GM12878 (cell line): ENCODE results near the gene WDR59. TPM values are rescaled to one million over a fixed set of nuclear protein-coding genes. Genes with fewer than 3 reads are reported as not detected.

ENCODE experiments used
- ATAC-seq: fragments of 200-7000 bp; cut with Tn5 transposase; 3 replicates; pipeline ENCODE4 v1.9.1; 2020; ENCODE audit warnings: mild to moderate bottlenecking, moderate library complexity
- BruUV-seq: library from RNA; stranded (reverse); fragments of 400-500 nt; replicated peaks from 2 replicates; lab custom pipeline; 2021; lab: Mats Ljungman, UMichigan
- CTCF ChIA-PET: fragments of 300-600 bp; sonication (Branson Sonifier 250); formaldehyde crosslinking; extraction: SDS; loops from one replicate; lab custom pipeline; 2021; ENCODE audit warnings: inconsistent platforms; lab: Yijun Ruan, JAX
- POLR2A ChIA-PET: fragments of 350-600 bp; formaldehyde crosslinking; extraction: SDS; loops from one replicate; lab custom pipeline; 2021; ENCODE audit warnings: inconsistent platforms; lab: Charles Lee
- RAD21 ChIA-PET: fragments of 300-600 bp; sonication (Branson Sonifier 250); formaldehyde crosslinking; loops from one replicate; lab custom pipeline; 2023; ENCODE audit warnings: antibody characterized with exemption; ENCODE audit not compliant: unreplicated experiment; lab: Charles Lee
- SMC1A ChIA-PET: fragments of 300-600 bp; sonication (Branson Sonifier 250); formaldehyde crosslinking; loops from one replicate; lab custom pipeline; 2023; ENCODE audit not compliant: unreplicated experiment, uncharacterized antibody; lab: Charles Lee
- DNase-seq: peaks from one replicate; pipeline ENCODE4 v3.0.0-alpha.2; 2011; ENCODE audit warnings: low read depth, low spot score
- FAIRE-seq: peaks from 3 replicates; lab custom pipeline; 2011; peaks lifted over from hg19 to GRCh38; lab: Jason Lieb, UNC
- H2AFZ ChIP-seq: 2 replicates; pipeline ENCODE4 v1.6.0; 2011; ENCODE audit warnings: low read depth, low read length, control low read depth; ENCODE audit not compliant: control insufficient read depth
- H3K27ac ChIP-seq: 2 replicates; pipeline ENCODE4 v1.5.1; 2011; ENCODE audit warnings: control low read depth; ENCODE audit not compliant: control insufficient read depth, insufficient read depth
- H3K27me3 ChIP-seq, 2 experiments: replicated peaks in 1 of 2; 2 replicates each; pipeline versions ENCODE4 v1.6.0 to v1.6.1; 2011; ENCODE audit warnings: low read length in 1 of 2; ENCODE audit not compliant: control insufficient read depth in 2 of 2, insufficient read depth in 2 of 2
- H3K36me3 ChIP-seq, 2 experiments: 2 replicates each; pipeline ENCODE4 v1.5.1; 2011; ENCODE audit warnings: low read length in 1 of 2; ENCODE audit not compliant: control insufficient read depth in 2 of 2, insufficient read depth in 2 of 2
- H3K4me1 ChIP-seq: 2 replicates; pipeline ENCODE4 v1.6.1; 2011; ENCODE audit warnings: mild to moderate bottlenecking, low read length, moderate library complexity, mixed read lengths; ENCODE audit not compliant: control insufficient read depth, insufficient read depth
- H3K4me2 ChIP-seq: 2 replicates; pipeline ENCODE4 v1.6.0; 2011; ENCODE audit warnings: control low read depth; ENCODE audit not compliant: control insufficient read depth, insufficient read depth
- H3K4me3 ChIP-seq: fragments of 200-600 bp; sonication (generic); 2 replicates; pipeline ENCODE4 v1.5.1; 2016
- H3K79me2 ChIP-seq: 2 replicates; pipeline ENCODE4 v1.6.0; 2011; ENCODE audit warnings: low read length; ENCODE audit not compliant: control insufficient read depth, insufficient read depth
- H3K9ac ChIP-seq: 2 replicates; pipeline ENCODE4 v1.8.0; 2011; ENCODE audit warnings: low read length, control low read depth, mixed read lengths; ENCODE audit not compliant: control insufficient read depth, insufficient read depth
- H3K9me3 ChIP-seq: replicated peaks from 3 replicates; pipeline ENCODE4 v1.5.1; 2011; ENCODE audit warnings: mild to moderate bottlenecking, low read length; ENCODE audit not compliant: control insufficient read depth, insufficient read depth
- H4K20me1 ChIP-seq: 2 replicates; pipeline ENCODE4 v1.6.0; 2011; ENCODE audit not compliant: control insufficient read depth, insufficient read depth
- CEBPB ChIP-seq, 2 experiments: fragments of 150-350 bp in 1 of 2; IDR thresholded peaks; 2 replicates each; pipeline ENCODE4 v1.6.1; 2012 to 2014; ENCODE audit warnings: low read depth in 2 of 2, low read length in 2 of 2, borderline replicate concordance in 1 of 2, inconsistent platforms in 1 of 2
- KLF5 ChIP-seq: fragments of 450-650 bp; IDR thresholded peaks from 2 replicates; pipeline ENCODE4 v1.6.1; 2014; ENCODE audit warnings: mild to moderate bottlenecking; ENCODE audit not compliant: partially characterized antibody
- NFYA ChIP-seq: IDR thresholded peaks from 2 replicates; pipeline ENCODE4 v1.6.1; 2011; ENCODE audit warnings: low read depth, mild to moderate bottlenecking, low read length, improper control_type of control experiment, borderline replicate concordance
- SMAD1 ChIP-seq: fragments of 450-650 bp; IDR thresholded peaks from 2 replicates; pipeline ENCODE4 v1.6.1; 2018; ENCODE audit warnings: mild to moderate bottlenecking, low read depth; ENCODE audit not compliant: partially characterized antibody
- SRF ChIP-seq, 2 experiments: IDR thresholded peaks; 2 replicates each; pipeline ENCODE4 v1.6.1; 2011; ENCODE audit warnings: low read depth in 2 of 2, low read length in 2 of 2, mild to moderate bottlenecking in 1 of 2, moderate library complexity in 1 of 2
- SUZ12 ChIP-seq: fragments of 200-600 bp; sonication (generic); IDR thresholded peaks from one replicate; pipeline ENCODE4 v1.6.1; 2018; ENCODE audit warnings: antibody characterized with exemption, mild to moderate bottlenecking; ENCODE audit not compliant: unreplicated experiment
- WGBS: methylation state at CpG from one replicate; pipeline ENCODE4 v1.1.6; 2016; ENCODE audit warnings: low lambda C conversion rate; ENCODE audit not compliant: insufficient replicate concordance, insufficient coverage; ENCODE audit errors: missing lambda C conversion rate; 5-methylcytosine and 5-hydroxymethylcytosine counted together
- in situ Hi-C: fragments of 300-500 bp; cut with MboI; formaldehyde crosslinking; loops from 9 replicates; pipeline ENCODE4 v1.14.3; 2018; ENCODE audit warnings: mixed read lengths
- intact Hi-C: fragments of 100-400 bp; cut with micrococcal nuclease; formaldehyde crosslinking; loops from one replicate; pipeline ENCODE4 v1.14.2; 2022; ENCODE audit not compliant: unreplicated experiment
- polyA plus RNA-seq, 11 experiments: library from polyadenylated mRNA; depleted of rRNA in 4 of 11; unstranded in 6 of 11; stranded (reverse) in 5 of 11; fragments of >200 nt; fragmentation: Nextera tagmentation in 4 of 11; fragmentation: Illumina TruSeq in 1 of 11; extraction: Ambion mirVana in 4 of 11; extraction: Trizol in 1 of 11; gene quantifications; 1 replicate in 1 of 11; 2 replicates in 10 of 11; pipeline versions ENCODE4 v1.2.1 to v1.2.3, GENCODE V29; 2011 to 2016; ENCODE audit warnings: inconsistent platforms in 2 of 11, missing spikeins in 2 of 11, low read depth in 1 of 11
- total RNA-seq, 4 experiments: library from RNA; depleted of rRNA in 3 of 4; stranded (reverse); fragments of >200 nt in 3 of 4; fragmentation: Illumina TruSeq in 1 of 4; extraction: Trizol in 1 of 4; gene quantifications; 2 replicates each; pipeline versions ENCODE4 v1.2.1 to v1.2.3, GENCODE V29; 2013 to 2021
- TF ChIP-seq, protein P1 (sequence below), 3 experiments: IDR thresholded peaks in 2 of 3; conservative IDR thresholded peaks in 1 of 3; 2 replicates each; pipeline ENCODE4 v1.5.1; 2011; ENCODE audit warnings: low read depth in 3 of 3, low read length in 3 of 3, mild to moderate bottlenecking in 3 of 3, control low read depth in 2 of 3, moderate library complexity in 2 of 3, inconsistent platforms in 1 of 3, mixed read lengths in 1 of 3; ENCODE audit not compliant: control insufficient read depth in 2 of 3, insufficient read depth in 1 of 3; ENCODE audit errors: extremely low read depth in 1 of 3
- TF ChIP-seq, protein P2 (sequence below): IDR thresholded peaks from 2 replicates; pipeline ENCODE4 v1.6.1; 2012; ENCODE audit warnings: improper control_type of control experiment, low read depth, low read length; ENCODE audit not compliant: insufficient replicate concordance

WDR59 gene
- total and polyA plus RNA-seq, 10 of the 15 experiments (the other 5 are each of a cell fraction or from before 2014, with no cell fraction given), result 9.7 to 78.4 (median 24.5) TPM

DNA sequence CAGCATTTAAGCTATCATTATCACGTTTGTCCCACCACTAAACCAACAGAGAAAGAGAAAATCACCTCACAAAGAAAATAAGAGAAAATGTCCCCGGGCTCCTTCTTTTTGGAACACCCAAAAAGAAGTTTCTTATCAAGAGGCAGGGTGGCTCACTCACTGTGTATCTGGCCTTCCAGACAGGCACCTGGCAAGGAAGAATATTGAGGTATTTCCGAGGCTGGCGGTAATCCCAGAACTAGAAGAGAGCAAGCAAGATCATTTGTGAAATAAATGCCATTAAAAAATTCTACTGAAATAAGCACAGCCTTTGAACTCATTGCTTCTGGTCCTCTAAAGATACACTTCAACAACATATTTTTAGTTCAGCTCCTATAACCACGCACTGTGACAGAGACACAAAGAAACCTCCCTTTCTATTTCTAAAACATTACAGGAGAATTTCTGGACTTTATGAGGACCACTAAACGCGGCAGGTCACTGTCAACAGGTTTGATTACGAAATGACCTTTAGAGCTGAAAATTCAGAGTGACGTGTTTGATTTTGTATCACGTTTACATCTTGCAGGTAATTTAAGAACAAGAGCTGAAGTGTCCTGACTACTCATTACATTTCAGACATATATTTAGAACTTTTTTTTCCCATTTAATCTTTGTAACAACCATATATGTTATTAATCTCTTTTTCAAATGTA, 61.0 kb downstream of the WDR59 start:
- no peaks in the 10 kb centered on the region for H3K9me3 ChIP-seq
- no peaks in the 10 kb centered on the region for H3K79me2 ChIP-seq
- intact Hi-C loops, result no loop called here
- TF ChIP-seq KLF5, result no peak
- no peak for TF ChIP-seq SMAD1
- TF ChIP-seq CEBPB (IDR thresholded peaks at IDR 0.05; ENCODE audit: borderline replicate concordance in 1 of 2, low read depth in 2 of 2, low read length in 2 of 2), result no peak
- TF ChIP-seq SRF (IDR thresholded peaks at IDR 0.05; ENCODE audit: low read depth in 2 of 2, low read length in 2 of 2), result no peak
- TF ChIP-seq, protein P1, sequence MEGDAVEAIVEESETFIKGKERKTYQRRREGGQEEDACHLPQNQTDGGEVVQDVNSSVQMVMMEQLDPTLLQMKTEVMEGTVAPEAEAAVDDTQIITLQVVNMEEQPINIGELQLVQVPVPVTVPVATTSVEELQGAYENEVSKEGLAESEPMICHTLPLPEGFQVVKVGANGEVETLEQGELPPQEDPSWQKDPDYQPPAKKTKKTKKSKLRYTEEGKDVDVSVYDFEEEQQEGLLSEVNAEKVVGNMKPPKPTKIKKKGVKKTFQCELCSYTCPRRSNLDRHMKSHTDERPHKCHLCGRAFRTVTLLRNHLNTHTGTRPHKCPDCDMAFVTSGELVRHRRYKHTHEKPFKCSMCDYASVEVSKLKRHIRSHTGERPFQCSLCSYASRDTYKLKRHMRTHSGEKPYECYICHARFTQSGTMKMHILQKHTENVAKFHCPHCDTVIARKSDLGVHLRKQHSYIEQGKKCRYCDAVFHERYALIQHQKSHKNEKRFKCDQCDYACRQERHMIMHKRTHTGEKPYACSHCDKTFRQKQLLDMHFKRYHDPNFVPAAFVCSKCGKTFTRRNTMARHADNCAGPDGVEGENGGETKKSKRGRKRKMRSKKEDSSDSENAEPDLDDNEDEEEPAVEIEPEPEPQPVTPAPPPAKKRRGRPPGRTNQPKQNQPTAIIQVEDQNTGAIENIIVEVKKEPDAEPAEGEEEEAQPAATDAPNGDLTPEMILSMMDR (IDR thresholded peaks at IDR 0.05 in 2 of 3, conservative IDR thresholded peaks at IDR 0.05 in 1 of 3; ENCODE audit: control insufficient read depth in 2 of 3, extremely low read depth in 1 of 3, insufficient read depth in 1 of 3, low read depth in 3 of 3, low read length in 3 of 3), result no peak
- TF ChIP-seq SUZ12, result no peak
- TF ChIP-seq NFYA, result no peak
- TF ChIP-seq, protein P2, sequence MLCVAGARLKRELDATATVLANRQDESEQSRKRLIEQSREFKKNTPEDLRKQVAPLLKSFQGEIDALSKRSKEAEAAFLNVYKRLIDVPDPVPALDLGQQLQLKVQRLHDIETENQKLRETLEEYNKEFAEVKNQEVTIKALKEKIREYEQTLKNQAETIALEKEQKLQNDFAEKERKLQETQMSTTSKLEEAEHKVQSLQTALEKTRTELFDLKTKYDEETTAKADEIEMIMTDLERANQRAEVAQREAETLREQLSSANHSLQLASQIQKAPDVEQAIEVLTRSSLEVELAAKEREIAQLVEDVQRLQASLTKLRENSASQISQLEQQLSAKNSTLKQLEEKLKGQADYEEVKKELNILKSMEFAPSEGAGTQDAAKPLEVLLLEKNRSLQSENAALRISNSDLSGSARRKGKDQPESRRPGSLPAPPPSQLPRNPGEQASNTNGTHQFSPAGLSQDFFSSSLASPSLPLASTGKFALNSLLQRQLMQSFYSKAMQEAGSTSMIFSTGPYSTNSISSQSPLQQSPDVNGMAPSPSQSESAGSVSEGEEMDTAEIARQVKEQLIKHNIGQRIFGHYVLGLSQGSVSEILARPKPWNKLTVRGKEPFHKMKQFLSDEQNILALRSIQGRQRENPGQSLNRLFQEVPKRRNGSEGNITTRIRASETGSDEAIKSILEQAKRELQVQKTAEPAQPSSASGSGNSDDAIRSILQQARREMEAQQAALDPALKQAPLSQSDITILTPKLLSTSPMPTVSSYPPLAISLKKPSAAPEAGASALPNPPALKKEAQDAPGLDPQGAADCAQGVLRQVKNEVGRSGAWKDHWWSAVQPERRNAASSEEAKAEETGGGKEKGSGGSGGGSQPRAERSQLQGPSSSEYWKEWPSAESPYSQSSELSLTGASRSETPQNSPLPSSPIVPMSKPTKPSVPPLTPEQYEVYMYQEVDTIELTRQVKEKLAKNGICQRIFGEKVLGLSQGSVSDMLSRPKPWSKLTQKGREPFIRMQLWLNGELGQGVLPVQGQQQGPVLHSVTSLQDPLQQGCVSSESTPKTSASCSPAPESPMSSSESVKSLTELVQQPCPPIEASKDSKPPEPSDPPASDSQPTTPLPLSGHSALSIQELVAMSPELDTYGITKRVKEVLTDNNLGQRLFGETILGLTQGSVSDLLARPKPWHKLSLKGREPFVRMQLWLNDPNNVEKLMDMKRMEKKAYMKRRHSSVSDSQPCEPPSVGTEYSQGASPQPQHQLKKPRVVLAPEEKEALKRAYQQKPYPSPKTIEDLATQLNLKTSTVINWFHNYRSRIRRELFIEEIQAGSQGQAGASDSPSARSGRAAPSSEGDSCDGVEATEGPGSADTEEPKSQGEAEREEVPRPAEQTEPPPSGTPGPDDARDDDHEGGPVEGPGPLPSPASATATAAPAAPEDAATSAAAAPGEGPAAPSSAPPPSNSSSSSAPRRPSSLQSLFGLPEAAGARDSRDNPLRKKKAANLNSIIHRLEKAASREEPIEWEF, result no peak
- 98% methylated on average over 10 of the region's 10 CpGs for WGBS
- POLR2A ChIA-PET, result no interaction called here
- no peaks in the 10 kb centered on the region for H3K4me1 ChIP-seq
- in situ Hi-C loops, result no loop called here
- H3K27me3 ChIP-seq, result no peaks in the 10 kb centered on the region
- no peaks in the 10 kb centered on the region for H4K20me1 ChIP-seq
- no peak for DNase-seq
- H2AFZ ChIP-seq, result no peak overlapping the region
- H3K4me3 ChIP-seq, result no peak overlapping the region
- H3K4me2 ChIP-seq, result no peak overlapping the region
- no peak overlapping the region for H3K9ac ChIP-seq
- H3K36me3 ChIP-seq, result peaks cover 2 to 14% of the 10 kb centered on the region in 2 experiments; a peak in 3 of 4 replicates
- RAD21 ChIA-PET, result interaction anchor here (1.0 kb wide), 1 partner anchor 61 kb away, joined by 4 read pairs; no protein-coding TSS in a partner anchor
- BruUV-seq, result no TSS peak
- no peak overlapping the region for H3K27ac ChIP-seq
- no peak for ATAC-seq
- SMC1A ChIA-PET, result interaction anchor here (0.8 kb wide), 1 partner anchor 61 kb away, joined by 3 read pairs; no protein-coding TSS in a partner anchor
- CTCF ChIA-PET, result no interaction called here
- FAIRE-seq, result no peak
